ENCODE measurements around the gene KIAA1755.

KIAA1755 gene

DNA sequence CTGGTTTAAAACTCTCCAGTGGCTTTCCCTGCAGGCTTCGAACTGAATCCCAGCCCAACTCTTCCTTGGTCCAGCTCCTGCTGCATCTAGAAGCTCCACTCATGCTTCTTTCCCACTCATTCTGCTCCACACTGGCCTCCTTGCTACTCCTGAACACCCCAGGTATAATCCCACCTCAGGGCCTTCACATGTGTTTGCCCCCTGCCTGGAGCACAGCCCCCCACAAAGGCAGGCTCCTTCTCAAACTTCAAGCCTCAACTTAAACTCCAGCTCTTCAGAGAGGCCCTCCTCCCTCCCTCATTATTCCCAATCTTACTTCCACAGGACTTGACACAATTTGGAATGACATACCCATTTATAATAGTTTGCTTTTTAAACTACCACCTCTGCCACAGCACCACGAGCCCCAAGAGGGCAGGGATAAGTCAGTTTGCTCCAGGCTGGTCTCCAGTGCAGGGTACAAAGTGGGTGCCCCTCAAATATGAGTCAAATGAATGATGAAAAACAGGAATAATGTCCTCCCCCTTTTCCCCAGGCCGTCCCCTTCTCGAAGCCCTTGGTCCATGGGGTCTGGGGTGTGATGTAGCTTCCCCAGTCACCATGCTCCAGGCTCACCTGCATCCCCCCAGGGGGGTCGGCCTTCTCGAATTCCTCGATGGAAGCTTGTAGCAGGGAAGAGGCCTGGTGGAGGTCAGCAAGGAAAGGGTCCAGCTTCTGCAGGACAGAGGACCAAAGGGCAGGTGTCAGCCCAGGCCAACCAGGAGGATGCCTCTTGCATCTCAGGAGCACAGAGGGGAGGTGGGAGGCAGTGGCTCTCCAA, 37.4 kb downstream of the KIAA1755 start:
- no peak overlapping the region for H3K27ac ChIP-seq
- TF ChIP-seq, protein P1, sequence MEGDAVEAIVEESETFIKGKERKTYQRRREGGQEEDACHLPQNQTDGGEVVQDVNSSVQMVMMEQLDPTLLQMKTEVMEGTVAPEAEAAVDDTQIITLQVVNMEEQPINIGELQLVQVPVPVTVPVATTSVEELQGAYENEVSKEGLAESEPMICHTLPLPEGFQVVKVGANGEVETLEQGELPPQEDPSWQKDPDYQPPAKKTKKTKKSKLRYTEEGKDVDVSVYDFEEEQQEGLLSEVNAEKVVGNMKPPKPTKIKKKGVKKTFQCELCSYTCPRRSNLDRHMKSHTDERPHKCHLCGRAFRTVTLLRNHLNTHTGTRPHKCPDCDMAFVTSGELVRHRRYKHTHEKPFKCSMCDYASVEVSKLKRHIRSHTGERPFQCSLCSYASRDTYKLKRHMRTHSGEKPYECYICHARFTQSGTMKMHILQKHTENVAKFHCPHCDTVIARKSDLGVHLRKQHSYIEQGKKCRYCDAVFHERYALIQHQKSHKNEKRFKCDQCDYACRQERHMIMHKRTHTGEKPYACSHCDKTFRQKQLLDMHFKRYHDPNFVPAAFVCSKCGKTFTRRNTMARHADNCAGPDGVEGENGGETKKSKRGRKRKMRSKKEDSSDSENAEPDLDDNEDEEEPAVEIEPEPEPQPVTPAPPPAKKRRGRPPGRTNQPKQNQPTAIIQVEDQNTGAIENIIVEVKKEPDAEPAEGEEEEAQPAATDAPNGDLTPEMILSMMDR (IDR thresholded peaks at IDR 0.05) = peak; percentile 66
- no peak for TF ChIP-seq ZFX (IDR thresholded peaks at IDR 0.05; ENCODE audit: borderline replicate concordance)

DNA sequence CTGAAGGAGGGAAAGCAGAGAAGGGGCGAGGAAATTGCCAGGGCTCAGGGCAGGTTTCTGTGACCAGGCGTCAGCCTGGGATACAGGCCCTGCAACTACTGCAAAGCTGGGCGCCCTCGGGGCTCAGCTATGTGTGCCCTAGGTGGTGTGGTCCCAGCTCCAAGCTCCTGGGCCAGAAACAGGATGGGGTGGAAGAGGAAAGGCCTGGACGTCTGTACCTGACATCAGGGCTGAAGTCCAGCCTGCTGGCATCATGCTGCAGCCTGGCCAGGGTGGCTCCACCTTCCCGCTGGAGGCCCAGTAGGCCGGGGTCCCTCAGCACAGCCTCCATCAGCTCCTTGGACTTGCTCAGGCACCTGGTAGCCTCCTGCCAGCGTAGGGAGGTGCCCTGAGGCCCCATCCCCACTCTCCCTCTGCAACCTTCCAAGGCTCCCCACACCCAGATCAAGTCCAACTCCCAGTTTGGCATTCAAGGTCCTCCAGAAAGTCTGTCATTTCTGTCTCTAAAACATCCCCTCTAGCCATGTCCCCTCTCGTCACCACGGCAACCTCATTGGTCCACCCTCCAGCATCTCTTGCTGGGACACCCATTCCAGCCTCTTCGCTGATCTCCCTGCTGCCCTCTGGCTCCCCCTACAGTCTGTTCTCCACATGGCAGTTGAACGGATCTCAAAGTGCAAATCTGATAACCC, 38.2 kb downstream of the KIAA1755 start:
- no peak for TF ChIP-seq ZFX (IDR thresholded peaks at IDR 0.05; ENCODE audit: borderline replicate concordance)
- TF ChIP-seq, protein P1 (IDR thresholded peaks at IDR 0.05) = peak; percentile 96
- no peak overlapping the region for H3K27ac ChIP-seq

DNA sequence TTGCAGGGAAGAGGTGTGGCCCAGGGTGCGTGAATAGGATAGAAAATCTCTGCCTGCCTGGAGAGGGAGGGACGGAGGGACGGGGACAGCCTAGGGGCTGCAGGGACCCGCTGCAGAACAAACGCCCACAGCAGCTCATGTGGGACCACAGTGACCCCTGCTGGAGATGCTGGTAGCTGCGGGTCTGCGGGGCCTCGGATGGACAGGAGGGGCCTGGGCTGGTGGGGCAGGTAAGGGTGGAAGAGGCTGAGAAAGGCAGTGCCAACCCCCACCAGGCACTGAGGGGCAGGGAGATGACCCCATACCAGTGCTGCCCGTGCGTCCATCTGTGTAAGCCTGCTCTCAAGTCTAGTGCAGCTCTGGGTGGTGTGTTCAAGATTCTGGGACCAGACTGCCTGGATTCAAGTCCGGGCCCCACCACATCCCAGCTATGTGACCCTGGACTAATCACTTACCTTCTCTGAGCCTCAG, 39.4 kb downstream of the KIAA1755 start:
- no peak overlapping the region for H3K27ac ChIP-seq
- TF ChIP-seq, protein P1 (IDR thresholded peaks at IDR 0.05) = peak; percentile 92
- TF ChIP-seq ZFX (IDR thresholded peaks at IDR 0.05; ENCODE audit: borderline replicate concordance) = no peak

DNA sequence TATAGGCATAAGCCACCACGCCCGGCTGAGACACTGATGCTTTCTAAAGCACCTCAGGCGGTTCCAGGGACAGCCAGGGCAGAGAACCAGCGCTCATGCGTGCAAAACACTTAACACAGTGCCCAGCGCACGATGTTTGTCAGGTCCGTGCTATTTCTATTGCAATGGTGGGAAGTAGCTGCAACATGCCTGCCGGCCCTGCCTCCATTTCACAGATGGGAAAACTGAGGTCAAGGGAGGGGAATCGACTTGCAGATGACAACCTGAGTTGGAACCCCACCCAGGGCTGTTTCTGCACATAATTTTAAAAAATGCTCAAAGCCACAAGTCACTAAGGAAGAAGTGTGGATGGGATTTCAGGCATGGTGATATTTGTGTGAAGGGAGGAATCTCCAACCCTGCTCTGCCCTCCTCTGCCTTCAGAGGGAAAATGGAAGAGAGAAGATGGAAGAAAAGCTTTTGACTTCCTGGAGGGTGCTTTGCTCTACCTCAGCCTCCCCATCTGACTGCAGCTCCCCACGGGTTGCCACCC, 39.9 kb downstream of the KIAA1755 start:
- no peak for TF ChIP-seq ZFX (IDR thresholded peaks at IDR 0.05; ENCODE audit: borderline replicate concordance)
- TF ChIP-seq, protein P1 (IDR thresholded peaks at IDR 0.05) = no peak
- no peak overlapping the region for H3K27ac ChIP-seq

DNA sequence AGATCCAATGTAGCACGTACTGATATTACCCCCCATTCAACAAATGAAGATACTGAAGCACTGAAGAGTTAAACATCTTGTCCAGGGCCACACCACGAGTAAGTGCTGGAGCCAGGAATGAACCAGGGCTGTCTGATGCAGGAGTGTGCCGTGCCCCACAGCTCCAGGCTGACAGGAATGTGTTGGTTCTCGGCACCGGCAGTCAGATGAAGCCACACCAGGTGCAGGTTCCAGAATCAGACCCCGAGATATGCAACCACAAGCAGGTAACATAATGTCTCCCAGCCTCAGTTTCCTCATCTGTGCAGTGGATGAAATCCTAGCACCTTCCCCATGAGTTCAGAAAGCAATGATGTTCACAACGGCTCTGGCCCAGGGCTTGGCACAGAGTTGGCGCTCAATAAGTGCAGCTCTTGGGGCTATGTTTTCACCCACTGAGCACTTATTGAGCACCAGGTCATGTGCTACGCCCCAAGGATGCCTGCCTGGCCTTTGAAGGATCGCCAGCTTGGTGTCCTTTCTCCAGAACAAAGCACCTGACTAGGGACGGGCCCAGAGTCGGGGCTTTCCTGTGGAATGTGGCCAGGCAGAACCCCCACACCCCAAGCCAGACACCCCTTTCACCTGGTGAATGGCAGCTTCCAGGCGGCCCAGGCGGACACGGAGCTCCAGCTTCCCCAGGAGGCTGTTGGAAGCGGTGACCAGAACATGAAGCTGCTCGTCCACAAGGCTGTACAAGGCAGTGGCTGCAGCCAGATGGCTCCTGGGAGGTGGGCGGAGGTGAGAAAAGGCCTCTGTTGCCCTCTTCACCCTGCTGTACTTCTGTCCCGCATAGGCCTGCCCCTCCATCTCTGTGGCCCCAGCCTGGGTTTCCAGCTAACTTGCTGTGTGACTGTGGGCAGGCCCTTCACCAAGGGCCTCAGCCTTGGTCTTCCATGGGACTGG, 41.3 kb downstream of the KIAA1755 start:
- no peak for TF ChIP-seq ZFX (IDR thresholded peaks at IDR 0.05; ENCODE audit: borderline replicate concordance)
- TF ChIP-seq, protein P1 (IDR thresholded peaks at IDR 0.05) = no peak
- H3K27ac ChIP-seq = no peak overlapping the region

DNA sequence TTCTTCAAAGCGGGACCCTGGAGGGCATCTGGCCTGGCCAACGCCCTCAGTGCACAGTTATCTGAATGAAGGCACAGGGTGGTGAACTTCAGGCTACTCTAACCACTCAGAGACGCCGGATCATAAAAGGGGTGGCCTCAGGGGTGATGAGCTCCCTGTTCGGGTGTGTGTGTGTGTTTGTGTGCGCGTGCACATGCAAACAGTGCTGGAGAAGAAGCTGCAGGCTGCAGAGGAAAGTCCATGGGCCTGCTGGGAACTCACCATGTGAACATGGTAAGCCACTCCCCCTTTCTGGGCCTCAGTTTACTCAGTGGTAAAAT, 42.0 kb downstream of the KIAA1755 start:
- TF ChIP-seq ZFX (IDR thresholded peaks at IDR 0.05; ENCODE audit: borderline replicate concordance) = no peak
- TF ChIP-seq, protein P1 (IDR thresholded peaks at IDR 0.05) = no peak
- no peak overlapping the region for H3K27ac ChIP-seq
